GM19324 (cell line): ENCODE results near the gene PPIL6.
A peak's percentile ranks its signal among the peaks of the same experiment; 100 is the strongest.
"Not testable (repeated sequence)": the region's sequence is repeated elsewhere in the genome, so short reads cannot be mapped to it uniquely, and the experiment has no call there.

Experiments used
- ATAC-seq: cut with Tn5 transposase; IDR thresholded peaks from one replicate; pipeline ENCODE4 v1.9.1; 2021; ENCODE audit warnings: mild to moderate bottlenecking, moderate library complexity; ENCODE audit not compliant: unreplicated experiment, low FRiP score

PPIL6 gene

DNA sequence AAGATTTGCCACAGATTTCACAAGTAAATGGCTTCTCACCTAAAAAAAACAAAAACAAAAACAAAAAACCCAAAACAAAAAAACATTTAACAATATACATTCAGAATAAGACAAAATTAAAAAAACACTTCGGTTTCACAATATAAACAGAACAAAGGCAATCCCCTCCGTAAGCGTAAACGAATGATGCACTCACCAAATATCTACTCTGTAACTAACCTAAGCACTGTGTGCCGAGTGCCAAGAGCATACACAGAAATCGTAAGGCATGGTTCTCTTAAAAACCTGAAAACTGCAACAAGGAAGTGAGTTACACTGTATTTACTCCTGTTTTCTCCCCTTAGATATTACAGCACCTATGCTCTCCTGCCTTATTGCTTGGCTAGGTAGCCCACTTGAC is 27.3 kb upstream of the PPIL6 start:
- no peak for ATAC-seq

GRCh38 chr6:109466212-109466923 is 25.9 kb upstream of the PPIL6 start:
- ATAC-seq: no peak

GRCh38 chr6:109465772-109466171 is 25.3 kb upstream of the PPIL6 start:
- ATAC-seq: no peak

- ATAC-seq: no peak
Measured at GRCh38 chr6:109461733-109462526, 21.5 kb upstream of the PPIL6 start.

DNA sequence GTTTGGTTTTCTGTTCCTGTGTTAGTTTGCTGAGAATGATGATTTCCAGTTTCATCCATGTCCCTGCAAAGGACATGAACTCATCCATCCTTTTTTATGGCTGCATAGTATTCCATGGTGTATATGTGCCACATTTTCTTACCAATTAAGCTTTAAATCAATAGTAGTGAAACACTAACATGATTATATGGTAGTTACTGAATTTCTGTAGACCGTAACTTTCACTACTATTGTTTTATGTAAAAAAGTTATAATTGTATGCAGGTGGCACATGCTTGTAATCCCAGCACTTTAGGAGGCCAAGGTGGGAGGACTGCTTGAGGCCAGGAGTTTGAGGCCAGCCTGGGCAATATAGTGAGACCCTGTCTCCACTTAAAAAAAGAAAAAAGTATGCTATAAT is 20.8 kb upstream of the PPIL6 start:
- not testable (repeated sequence) for ATAC-seq

- no peak for ATAC-seq
Measured at GRCh38 chr6:109460161-109460829, 19.9 kb upstream of the PPIL6 start.

DNA sequence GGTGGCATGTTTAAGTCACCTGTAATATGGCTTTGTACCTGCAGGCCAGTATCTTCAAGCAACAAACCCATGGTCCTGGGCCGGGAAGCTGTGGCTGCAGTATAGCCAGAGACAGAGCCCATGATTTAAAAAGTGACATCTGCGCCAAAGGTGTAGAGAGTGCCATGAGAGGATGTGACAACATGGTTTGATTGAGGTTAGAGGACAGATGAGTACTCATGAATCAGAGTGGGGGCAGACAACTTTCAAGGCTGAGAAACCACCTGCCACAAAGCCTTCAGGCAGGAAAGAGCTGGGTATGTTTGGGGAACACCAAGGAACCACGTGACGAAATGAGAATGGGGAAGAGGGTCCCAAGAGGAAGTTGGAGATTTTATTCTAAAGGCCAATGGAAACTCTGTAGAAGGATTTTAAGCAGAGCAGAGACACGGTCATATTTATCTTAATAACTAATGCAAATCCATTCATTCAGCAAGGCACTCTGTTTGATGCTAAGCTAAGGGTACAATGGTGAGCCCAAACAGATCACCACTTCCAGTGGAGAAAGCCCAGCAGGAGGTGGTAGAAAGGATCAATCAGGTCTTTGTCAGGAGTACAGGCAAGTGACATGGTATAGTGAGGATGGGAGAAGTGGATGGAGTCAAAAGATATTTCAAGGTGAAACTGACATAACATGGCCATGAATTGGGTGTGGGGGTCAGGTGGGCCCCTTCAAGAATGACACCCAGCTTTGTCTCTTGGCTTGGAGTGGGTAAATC is 18.5 kb upstream of the PPIL6 start:
- no peak for ATAC-seq

- ATAC-seq: no peak
Measured at GRCh38 chr6:109457562-109457996, 17.2 kb upstream of the PPIL6 start.

DNA sequence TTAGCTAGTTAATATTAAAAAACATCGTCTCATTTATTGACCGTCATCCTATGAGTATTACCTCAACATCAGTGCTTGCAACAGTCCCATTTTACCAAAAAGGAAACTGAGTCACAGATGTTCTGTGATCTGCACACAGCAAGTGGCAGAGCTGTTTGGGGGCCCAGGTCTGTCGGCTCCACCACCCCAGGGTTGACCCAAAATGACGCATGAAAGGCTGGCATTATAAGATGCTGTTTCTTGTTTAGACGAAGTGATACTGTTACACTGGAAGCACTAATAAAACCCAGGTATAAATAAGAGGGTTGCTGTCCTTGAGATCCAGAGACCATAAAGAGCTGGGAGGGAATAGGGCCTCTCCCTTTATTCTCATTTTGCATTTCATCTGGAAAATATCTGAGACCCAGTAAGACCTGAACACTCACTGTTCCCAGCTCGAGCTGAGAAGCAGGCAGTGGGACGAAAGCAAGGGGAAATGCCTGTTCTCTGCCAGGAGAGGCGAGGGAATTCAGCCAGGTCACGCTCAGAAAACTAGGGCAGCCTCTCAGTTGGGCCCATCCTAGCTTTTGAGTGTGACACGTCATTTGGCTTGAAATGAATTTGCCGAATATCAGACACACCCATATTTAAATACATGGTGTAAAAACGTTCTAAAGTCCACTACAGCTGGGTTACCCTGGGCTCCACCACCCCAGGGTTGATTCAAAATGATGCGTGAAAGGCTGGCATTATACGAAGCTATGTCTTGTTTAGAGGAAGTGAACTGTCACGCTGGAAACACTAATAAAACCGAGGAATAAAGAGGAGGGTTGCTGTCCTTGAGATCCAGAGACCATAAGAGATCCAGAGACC is 16.5 kb upstream of the PPIL6 start:
- ATAC-seq: no peak

DNA sequence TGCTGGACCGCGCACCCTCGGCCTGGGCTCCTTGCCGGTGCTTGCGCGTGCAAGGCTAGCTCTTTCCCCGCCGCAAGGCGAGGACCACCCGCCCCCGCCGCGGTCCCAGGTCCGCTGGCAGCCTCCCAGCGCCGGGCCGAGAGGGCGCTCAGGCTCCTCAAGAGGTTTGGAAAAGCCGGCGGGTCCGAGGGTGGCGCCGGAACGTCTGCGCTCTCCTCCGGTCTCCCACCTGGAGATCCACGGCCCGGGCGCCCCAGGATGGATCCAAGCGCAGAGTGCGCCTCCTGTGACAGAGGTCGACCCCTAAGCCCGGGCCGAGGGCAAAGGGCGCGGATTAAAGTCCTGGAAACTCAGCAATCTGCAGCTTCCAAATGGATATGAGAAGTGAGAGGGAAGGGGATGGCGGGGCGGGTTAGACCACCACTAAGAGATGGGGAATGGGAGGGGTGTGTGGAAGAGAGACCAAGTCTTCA is 15.7 kb upstream of the PPIL6 start:
- ATAC-seq: no peak

DNA sequence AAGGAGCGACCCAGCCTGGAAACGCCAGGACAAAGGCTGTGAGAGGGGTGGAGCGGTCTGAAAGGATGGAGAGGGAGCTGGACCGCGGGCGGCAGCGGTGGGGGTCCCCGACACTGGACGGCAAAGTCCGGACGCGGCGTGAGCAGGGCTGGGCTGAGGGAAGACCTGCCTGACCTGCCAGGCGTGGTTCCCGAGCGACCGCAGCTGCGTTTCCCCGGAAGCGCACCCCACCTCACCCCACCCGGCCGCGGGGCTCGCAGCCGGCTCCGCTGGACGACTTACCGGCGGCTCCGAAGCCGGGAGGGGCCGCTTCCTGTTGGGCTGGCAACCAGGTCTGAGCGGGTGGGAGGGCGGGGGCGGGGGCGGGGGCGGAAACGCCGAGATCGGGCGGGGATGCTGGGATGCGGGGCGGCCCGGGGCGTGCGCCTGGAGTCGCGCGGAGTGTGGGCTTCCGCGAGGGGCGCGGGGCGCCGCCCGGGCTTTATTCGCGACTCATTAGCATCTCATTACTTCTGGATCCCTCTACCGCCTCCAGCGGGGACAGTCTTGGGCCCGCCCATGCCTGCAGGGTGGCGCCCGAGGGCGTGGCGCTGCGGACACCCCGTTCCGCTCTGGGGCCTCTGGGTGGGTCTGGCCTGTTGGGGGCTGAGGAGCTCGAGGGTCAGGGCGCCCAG is 15.1 kb upstream of the PPIL6 start, which contains the start of gene MICAL1:
MICAL1 (minus strand) TSS at position 336 of the 674 bp plus-strand sequence. CDS start 1,576 bp downstream, outside the sequence.
- ATAC-seq: peak; percentile 72

DNA sequence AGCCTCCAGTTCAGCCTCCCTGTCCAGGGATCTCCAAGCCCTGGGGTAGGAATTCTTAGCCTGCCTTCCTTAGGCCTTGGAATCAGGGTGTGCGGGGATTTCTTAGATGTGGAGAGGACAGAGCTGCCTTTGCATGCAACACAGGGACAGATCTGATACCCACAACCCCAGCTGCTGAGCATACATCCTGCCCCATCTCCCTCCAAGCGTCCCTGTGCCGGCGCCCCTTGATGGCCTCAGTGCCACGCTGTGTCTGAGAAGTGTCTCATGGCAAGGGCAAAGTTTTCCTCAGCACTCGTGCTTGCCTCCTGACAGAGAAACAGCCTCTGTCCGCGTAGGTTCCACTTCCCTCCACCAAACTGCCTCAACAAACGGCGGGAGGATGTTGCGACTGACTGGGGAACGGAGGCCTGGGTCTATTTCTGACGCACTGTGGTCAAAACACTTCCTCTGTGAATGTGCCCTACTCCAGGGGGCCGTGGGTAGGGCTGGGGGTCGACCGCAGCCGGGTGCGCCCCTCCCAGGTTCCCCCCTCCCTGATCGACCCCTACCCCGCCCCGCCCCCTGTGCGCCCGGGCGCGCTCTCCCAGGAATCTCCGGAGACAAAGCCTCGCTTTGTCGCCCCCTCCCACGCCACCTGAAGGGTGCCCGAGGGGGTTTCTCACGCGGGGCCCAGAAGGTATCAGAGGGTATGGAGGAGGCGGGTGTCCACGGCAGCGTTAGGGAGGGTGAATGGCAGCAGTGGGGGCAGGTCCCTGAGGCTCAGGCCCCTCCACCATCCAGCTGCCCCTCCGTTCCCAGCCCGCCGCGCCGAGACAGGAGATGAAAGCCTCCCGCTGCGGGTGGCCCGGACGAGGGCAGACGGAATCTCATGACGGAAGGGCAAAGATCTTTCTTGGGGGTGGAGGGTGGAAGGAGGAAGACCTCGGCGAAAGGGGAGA is 14.3 kb upstream of the PPIL6 start:
- peak; percentile 29 for ATAC-seq

GRCh38 chr6:109453594-109454495 is 13.4 kb upstream of the PPIL6 start:
- ATAC-seq: no peak

DNA sequence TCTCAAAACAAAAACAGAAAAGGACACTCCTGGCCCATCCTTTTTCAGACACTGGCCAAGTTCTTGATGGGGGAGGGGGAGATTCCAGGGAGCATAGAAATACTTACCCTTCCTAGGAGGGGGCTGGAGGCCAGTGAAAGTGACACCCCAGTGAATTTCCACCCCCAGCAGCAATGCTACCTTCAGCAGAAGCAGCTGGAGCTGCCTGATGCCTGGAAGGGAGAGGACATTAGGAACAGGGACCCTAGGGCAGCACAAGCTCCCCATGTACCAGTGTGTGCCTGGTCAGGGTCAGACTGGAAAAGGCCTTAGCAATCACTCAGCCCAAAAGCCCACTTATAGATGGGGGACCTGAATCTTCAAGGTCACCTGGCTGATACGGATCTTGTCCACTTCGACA is 12.7 kb upstream of the PPIL6 start:
- ATAC-seq: no peak

DNA sequence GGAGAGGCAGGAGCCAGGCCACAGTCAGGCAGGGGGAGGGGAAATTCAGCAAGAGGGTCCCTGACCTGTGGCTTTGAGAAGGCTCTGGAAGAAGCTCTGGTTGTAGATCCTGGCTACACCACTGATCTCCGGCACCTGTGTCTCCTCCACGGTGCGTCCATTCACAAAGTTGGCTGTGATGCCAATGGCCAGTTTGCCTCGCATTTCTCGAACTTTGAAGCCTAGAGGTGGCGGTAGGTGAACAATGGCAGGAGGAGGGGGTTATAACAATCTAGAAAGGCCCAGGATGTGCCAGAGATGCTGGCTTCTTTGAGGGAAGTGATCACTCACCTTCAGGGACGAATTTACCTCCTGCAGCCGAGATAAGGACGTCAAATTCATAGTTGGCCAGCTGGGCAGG is 11.8 kb upstream of the PPIL6 start:
- ATAC-seq: no peak

- no peak for ATAC-seq
Measured at GRCh38 chr6:109451376-109451775, 10.9 kb upstream of the PPIL6 start.

DNA sequence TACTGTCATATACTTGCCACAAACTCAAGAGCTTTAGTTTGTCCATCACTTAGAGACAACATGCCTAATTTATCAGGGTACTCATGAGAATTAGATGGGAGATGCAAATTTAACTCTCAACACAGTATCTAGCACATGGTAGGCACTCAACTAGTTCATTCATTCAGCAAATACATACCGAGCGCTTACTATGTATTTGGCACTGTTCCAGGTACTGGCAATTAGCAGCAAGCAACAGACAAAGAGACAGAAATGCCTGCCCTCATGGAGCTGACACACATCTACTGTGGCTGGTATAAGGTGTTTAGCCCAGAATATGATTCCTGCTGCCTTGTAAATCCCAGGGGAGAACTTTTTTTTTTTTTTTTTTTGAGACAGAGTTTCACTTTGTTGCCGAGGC is 10.4 kb upstream of the PPIL6 start:
- ATAC-seq: no peak
